B cell (primary cell): ENCODE results near the gene GRIK2. TPM values are rescaled to one million over a fixed set of nuclear protein-coding genes. Genes with fewer than 3 reads are reported as not detected.

Experiments
- ATAC-seq: fragments of 200-7000 bp; cut with Tn5 transposase; one replicate; pipeline ENCODE4 v1.10.0; 2021; ENCODE audit warnings: low read depth, mild to moderate bottlenecking, moderate number of reproducible peaks, moderate library complexity
- CTCF ChIA-PET: fragments of 350-600 bp; sonication (Branson Sonifier 250); formaldehyde crosslinking; loops from one replicate; lab custom pipeline; 2021; ENCODE audit warnings: antibody characterized with exemption, inconsistent platforms; lab: Charles Lee
- POLR2A ChIA-PET: fragments of 350-600 bp; sonication (Branson Sonifier 250); formaldehyde crosslinking; loops from one replicate; lab custom pipeline; 2021; ENCODE audit warnings: antibody characterized with exemption; lab: Charles Lee
- DNase-seq: peaks from one replicate; pipeline ENCODE4 v3.0.0; 2013
- H2AFZ ChIP-seq: 2 replicates; pipeline ENCODE4 v1.6.1; 2012; ENCODE audit warnings: mild to moderate bottlenecking, low read depth, low read length; ENCODE audit not compliant: insufficient read depth, poor library complexity, severe bottlenecking
- H3K27ac ChIP-seq, 2 donors: 1 replicate in 1 of 2; 2 replicates in 1 of 2; pipeline ENCODE4 v1.5.1; 2012 to 2013; ENCODE audit warnings: low read length in 2 of 2, mild to moderate bottlenecking in 2 of 2, moderate library complexity in 1 of 2
- H3K27me3 ChIP-seq, 4 experiments: fragments of 200-600 bp in 1 of 4; sonication (generic) in 1 of 4; replicated peaks in 1 of 4; 1 replicate in 2 of 4; 2 replicates in 2 of 4; pipeline versions ENCODE4 v1.6.1 to v1.7.0; 2013 to 2016; ENCODE audit warnings: low read length in 3 of 4, mild to moderate bottlenecking in 2 of 4, mixed read lengths in 1 of 4, moderate library complexity in 1 of 4; ENCODE audit not compliant: insufficient read depth in 4 of 4, control insufficient read depth in 3 of 4; ENCODE audit errors: control extremely low read depth in 1 of 4
- H3K36me3 ChIP-seq, 2 experiments: replicated peaks in 1 of 2; 1 replicate in 1 of 2; 2 replicates in 1 of 2; pipeline versions ENCODE4 v1.6.1 to v1.7.1; 2013; ENCODE audit warnings: low read length in 1 of 2; ENCODE audit not compliant: insufficient read depth in 2 of 2, control insufficient read depth in 1 of 2; ENCODE audit errors: control extremely low read depth in 1 of 2, extremely low read depth in 1 of 2
- H3K4me1 ChIP-seq, 2 donors: fragments of 200-600 bp in 1 of 2; sonication (generic) in 1 of 2; 1 replicate in 1 of 2; 2 replicates in 1 of 2; pipeline versions ENCODE4 v1.5.1 to v1.6.1; 2013 to 2017; ENCODE audit warnings: low read length in 2 of 2; ENCODE audit not compliant: control insufficient read depth in 2 of 2, insufficient read depth in 2 of 2
- H3K4me2 ChIP-seq: replicated peaks from 2 replicates; pipeline ENCODE3; 2012; ENCODE audit warnings: mild to moderate bottlenecking, low read depth, low read length; ENCODE audit not compliant: poor library complexity, severe bottlenecking
- H3K4me3 ChIP-seq, 5 experiments: fragments of 200-600 bp in 1 of 5; sonication (generic) in 1 of 5; 1 replicate in 3 of 5; 2 replicates in 2 of 5; pipeline versions ENCODE4 v1.5.1 to v1.7.0; 2011 to 2016; ENCODE audit warnings: low read length in 4 of 5, mild to moderate bottlenecking in 4 of 5, low read depth in 2 of 5, control low read depth in 1 of 5, moderate library complexity in 1 of 5; ENCODE audit not compliant: insufficient read depth in 1 of 5; ENCODE audit errors: control extremely low read depth in 1 of 5, extremely low read depth in 1 of 5
- H3K79me2 ChIP-seq: fragments of 200-600 bp; sonication (generic); one replicate; pipeline ENCODE4 v1.6.0; 2016; ENCODE audit warnings: low read length; ENCODE audit not compliant: control insufficient read depth, insufficient read depth
- H3K9ac ChIP-seq: fragments of 200-600 bp; sonication (generic); 2 replicates; pipeline ENCODE4 v1.6.1; 2017; ENCODE audit warnings: mild to moderate bottlenecking, low read length, moderate library complexity
- H3K9me3 ChIP-seq, 3 donors: one replicate each; pipeline versions ENCODE4 v1.6.1 to v1.7.1; 2013; ENCODE audit warnings: low read length in 2 of 3; ENCODE audit not compliant: control insufficient read depth in 2 of 3, insufficient read depth in 1 of 3; ENCODE audit errors: control extremely low read depth in 1 of 3
- H4K20me1 ChIP-seq: 2 replicates; pipeline ENCODE4 v1.6.0; 2012; ENCODE audit warnings: mild to moderate bottlenecking, low read length; ENCODE audit not compliant: insufficient read depth, control insufficient read depth, poor library complexity, severe bottlenecking
- H3K27ac Mint-ChIP-seq: one replicate; pipeline ENCODE4 v1.8.0; 2021; ENCODE audit warnings: mixed read lengths
- H3K27me3 Mint-ChIP-seq: one replicate; pipeline ENCODE4 v1.8.0; 2021; ENCODE audit warnings: mixed read lengths
- H3K4me1 Mint-ChIP-seq: one replicate; pipeline ENCODE4 v1.8.0; 2021; ENCODE audit warnings: mixed read lengths
- H3K4me3 Mint-ChIP-seq: one replicate; pipeline ENCODE4 v1.8.0; 2021; ENCODE audit warnings: mixed read lengths
- H3K9me3 Mint-ChIP-seq: one replicate; pipeline ENCODE4 v1.8.0; 2022; ENCODE audit warnings: mixed read lengths; ENCODE audit not compliant: insufficient read depth
- CTCF ChIP-seq: fragments of 200-600 bp; IDR thresholded peaks from one replicate; pipeline ENCODE4 v1.8.0; 2022; ENCODE audit warnings: antibody characterized with exemption, mild to moderate bottlenecking
- EZH2 ChIP-seq: IDR thresholded peaks from 2 replicates; pipeline ENCODE4 v1.6.1; 2012; ENCODE audit warnings: borderline replicate concordance, low read depth, mild to moderate bottlenecking, moderate library complexity, low read length; ENCODE audit not compliant: insufficient read depth, poor library complexity, severe bottlenecking
- WGBS: methylation state at CpG from one replicate; pipeline ENCODE4 v1.1.5; 2013; ENCODE audit warnings: missing lambda C conversion rate; ENCODE audit not compliant: insufficient coverage; 5-methylcytosine and 5-hydroxymethylcytosine counted together
- intact Hi-C: fragments of 100-400 bp; cut with micrococcal nuclease; formaldehyde crosslinking; loops from one replicate; pipeline ENCODE4 v1.10.0; 2022
- polyA plus RNA-seq: library from polyadenylated mRNA; depleted of rRNA; stranded (reverse); fragments of >200 nt; gene quantifications from 2 replicates; pipeline ENCODE4 v1.2.3, GENCODE V29; 2012
- total RNA-seq, 2 donors: library from RNA; stranded (reverse); fragments of 120-200 nt in 1 of 2; gene quantifications; 1 replicate in 1 of 2; 2 replicates in 1 of 2; pipeline versions ENCODE4 v1.2.3 to v1.2.4, GENCODE V29; 2013 to 2022

Gene GRIK2
- total and polyA plus RNA-seq, 2 donors (not counting 1 experiment from before 2014, with no cell fraction given), result not detected

DNA sequence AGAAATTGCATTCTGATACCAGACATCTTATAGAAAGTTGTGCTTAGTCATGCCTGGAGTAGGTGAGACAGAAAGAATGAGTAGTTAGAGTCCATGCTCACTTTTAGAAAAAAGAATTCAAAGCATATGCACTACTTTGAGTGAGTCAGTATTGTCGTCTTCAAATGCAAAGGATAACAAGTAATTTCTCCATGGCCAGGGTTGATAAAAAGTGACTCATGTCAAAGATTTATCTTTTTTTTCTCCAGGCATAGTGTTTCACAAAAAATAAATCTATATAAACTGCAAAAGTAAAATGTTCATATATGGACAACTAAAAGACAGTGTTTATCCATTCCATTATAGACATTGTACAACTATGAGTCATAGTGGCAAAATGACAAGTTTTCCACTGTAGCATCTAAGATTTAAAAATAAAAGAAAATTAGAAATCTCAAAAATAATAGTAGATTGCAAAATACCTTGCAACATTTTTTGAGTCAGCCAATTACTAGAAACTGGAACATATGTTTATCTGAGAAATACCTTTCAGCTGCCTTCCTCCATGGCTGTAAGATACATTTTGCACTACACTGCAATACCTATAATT, 329.6 kb downstream of the GRIK2 start:
- POLR2A ChIA-PET, result no interaction called here
- no peak overlapping the region for H2AFZ ChIP-seq

GRCh38 chr6:101728388-101728787, 334.9 kb downstream of the GRIK2 start:
- Mint-ChIP-seq H3K27me3 (no peaks in the 10 kb centered on the region), H3K27ac (no peak overlapping the region), H3K9me3 (no peaks in the 10 kb centered on the region), H3K4me3 (no peak overlapping the region), H3K4me1 (no peaks in the 10 kb centered on the region)
- H3K4me3 ChIP-seq, result no peak overlapping the region
- H3K36me3 ChIP-seq, result no peaks in the 10 kb centered on the region
- intact Hi-C loops, result no loop called here
- no peak for ATAC-seq
- no peaks in the 10 kb centered on the region for H4K20me1 ChIP-seq
- no peak overlapping the region for H3K4me2 ChIP-seq
- ChIA-PET POLR2A (no interaction called here), CTCF (no interaction called here)
- H3K27ac ChIP-seq, result no peak overlapping the region
- no peaks in the 10 kb centered on the region for H3K79me2 ChIP-seq
- no peaks in the 10 kb centered on the region for H3K27me3 ChIP-seq
- no peaks in the 10 kb centered on the region for H3K4me1 ChIP-seq
- no CpG with 5 or more reads among the region's 2 CpGs for WGBS
- H3K9ac ChIP-seq, result no peak overlapping the region
- DNase-seq, result no peak
- no peak overlapping the region for H2AFZ ChIP-seq
- H3K9me3 ChIP-seq, result no peaks in the 10 kb centered on the region
- no peak for TF ChIP-seq CTCF
- TF ChIP-seq EZH2, result no peak

More for the DNA sequence above, 329.6 kb downstream of the GRIK2 start:
- Histone ChIP-seq H3K79me2 (no peaks in the 10 kb centered on the region), H3K4me1 (no peaks in the 10 kb centered on the region), H3K27me3 (no peaks in the 10 kb centered on the region), H3K9me3 (no peaks in the 10 kb centered on the region), H3K36me3 (no peaks in the 10 kb centered on the region), H3K4me3 (no peak overlapping the region), H3K27ac (no peak overlapping the region), H3K4me2 (no peak overlapping the region), H3K9ac (no peak overlapping the region), H4K20me1 (no peaks in the 10 kb centered on the region)
- DNase-seq, result no peak
- no peak for ATAC-seq
- Mint-ChIP-seq H3K27ac (no peak overlapping the region), H3K4me3 (no peak overlapping the region), H3K9me3 (no peaks in the 10 kb centered on the region), H3K27me3 (no peaks in the 10 kb centered on the region), H3K4me1 (no peaks in the 10 kb centered on the region)
- CTCF ChIA-PET, result no interaction called here
- intact Hi-C loops, result no loop called here
- WGBS, result no CpG with 5 or more reads among the region's 1 CpG
- TF ChIP-seq EZH2 (no peak), CTCF (no peak)
